ENCODE measurements around the gene POU2AF1. TPM values are rescaled to one million over a fixed set of nuclear protein-coding genes. Genes with fewer than 3 reads are reported as not detected.
A peak's percentile ranks its signal among the peaks of the same experiment; 100 is the strongest.

Gene POU2AF1
- total and polyA plus RNA-seq, 2 of the 13 experiments (the other 11 are each of a cell fraction or from before 2014, with no cell fraction given): 1.9 to 3.6 TPM

DNA sequence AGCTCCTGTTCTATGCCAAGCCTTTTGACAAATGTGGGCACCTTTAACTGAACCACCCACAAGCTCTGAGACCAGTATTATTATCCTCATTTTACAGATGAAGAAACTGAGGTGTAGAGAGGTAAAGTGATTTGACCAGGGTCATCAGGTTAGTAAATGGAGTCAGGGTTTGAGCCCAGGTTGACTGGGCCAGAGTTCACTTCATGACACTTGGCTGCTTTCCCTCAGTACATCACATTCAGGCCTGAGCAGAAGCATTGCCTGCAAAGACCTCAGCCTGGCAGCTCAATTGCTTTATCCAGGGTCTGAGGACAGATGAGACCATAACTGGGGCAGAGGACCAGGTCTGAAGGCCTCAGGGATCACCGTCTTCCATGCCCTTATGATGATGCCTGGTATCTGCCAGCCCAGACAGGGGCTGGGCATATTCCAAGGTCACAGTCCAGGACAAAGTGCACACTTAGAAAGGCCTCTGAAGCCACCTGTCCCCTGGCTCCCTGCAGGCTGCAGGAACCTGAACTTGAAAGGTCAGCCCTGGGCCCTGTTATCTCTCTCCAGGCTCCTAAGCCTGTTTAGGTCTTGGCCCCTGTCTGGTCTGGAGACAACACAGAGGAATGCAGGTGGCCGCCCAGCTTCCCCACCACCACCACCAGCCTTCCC is 48.7 kb downstream of the POU2AF1 start (continued):
- 0 out of 2 replicates have a peak, but pooled peaks have one; percentile 32 for TF ChIP-seq RERE (CRISPR knock-in tag; IDR thresholded peaks at IDR 0.05; ENCODE audit: low read depth)
- TF ChIP-seq ZNF326 (CRISPR knock-in tag; IDR thresholded peaks at IDR 0.05; ENCODE audit: borderline replicate concordance): no peak

- Histone ChIP-seq H3K4me3 (replicated peaks in 1 of 3; ENCODE audit: insufficient read depth in 1 of 3, low read depth in 2 of 3, low read length in 3 of 3) (no peak overlapping the region), H3K27me3 (ENCODE audit: control insufficient read depth in 1 of 2, insufficient read depth in 2 of 2, low read length in 2 of 2) (no peaks in the 10 kb centered on the region), H4K20me1 (ENCODE audit: insufficient read depth, low read length) (no peaks in the 10 kb centered on the region), H3K36me3 (replicated peaks in 1 of 2; ENCODE audit: control insufficient read depth in 1 of 2, insufficient read depth in 2 of 2, low read length in 2 of 2) (no peaks in the 10 kb centered on the region), H3K4me2 (ENCODE audit: low read depth, low read length) (no peak overlapping the region), H3K79me2 (ENCODE audit: insufficient read depth, low read length) (no peaks in the 10 kb centered on the region), H3K9ac (ENCODE audit: insufficient read depth, low read depth, low read length) (no peak overlapping the region), H2AFZ (ENCODE audit: low read length) (no peak overlapping the region), H3K4me1 (ENCODE audit: insufficient read depth, low read length) (peaks cover 77% of the 10 kb centered on the region), H3K9me3 (ENCODE audit: low read length) (no peaks in the 10 kb centered on the region), H3K27ac (ENCODE audit: extremely low read length, insufficient read depth, low read length) (no peak overlapping the region)
- intact Hi-C loops (cut with micrococcal nuclease; ENCODE audit: unreplicated experiment) (no loop called here), in situ Hi-C loops (cut with HindIII; ENCODE audit: extremely low pct_ligation_motif_present, low pct_unique_long_range_greater_than_20kb) (no loop called here)
- no TSS peak for BruUV-seq (replicated peaks)
- 94% methylated on average over 7 of the region's 7 CpGs for WGBS (ENCODE audit: low lambda C conversion rate)
- POLR2A ChIA-PET: interaction anchor here (2.1 to 8.2 kb wide), 2 partner anchors 9 to 31 kb away, joined by 11 to 197 read pairs; no protein-coding TSS in a partner anchor
- FAIRE-seq (no peak), ATAC-seq (no peak), DNase-seq (ENCODE audit: low spot score) (no peak)
- CTCF ChIA-PET (ENCODE audit: low intra/inter-chr PET ratio, low total read pairs): no interaction called here
- no peak for TF ChIP-seq ZNF205 (CRISPR knock-in tag; IDR thresholded peaks at IDR 0.05)
- TF ChIP-seq NR2F6 (IDR thresholded peaks at IDR 0.05): no peak
- no peak for TF ChIP-seq NR2F6 (CRISPR knock-in tag; IDR thresholded peaks at IDR 0.05)
- TF ChIP-seq, protein P1, sequence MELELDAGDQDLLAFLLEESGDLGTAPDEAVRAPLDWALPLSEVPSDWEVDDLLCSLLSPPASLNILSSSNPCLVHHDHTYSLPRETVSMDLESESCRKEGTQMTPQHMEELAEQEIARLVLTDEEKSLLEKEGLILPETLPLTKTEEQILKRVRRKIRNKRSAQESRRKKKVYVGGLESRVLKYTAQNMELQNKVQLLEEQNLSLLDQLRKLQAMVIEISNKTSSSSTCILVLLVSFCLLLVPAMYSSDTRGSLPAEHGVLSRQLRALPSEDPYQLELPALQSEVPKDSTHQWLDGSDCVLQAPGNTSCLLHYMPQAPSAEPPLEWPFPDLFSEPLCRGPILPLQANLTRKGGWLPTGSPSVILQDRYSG (CRISPR knock-in tag; IDR thresholded peaks at IDR 0.05): no peak
- TF ChIP-seq NR2F1 (CRISPR knock-in tag; IDR thresholded peaks at IDR 0.05): no peak
- no peak for TF ChIP-seq MBNL3 (CRISPR knock-in tag; conservative IDR thresholded peaks at IDR 0.05)
- TF ChIP-seq ZNF10 (CRISPR knock-in tag; IDR thresholded peaks at IDR 0.05; ENCODE audit: borderline replicate concordance, low read depth): no peak
- TF ChIP-seq SMARCE1 (IDR thresholded peaks at IDR 0.05; ENCODE audit: borderline replicate concordance): no peak
- TF ChIP-seq ZNF12 (CRISPR knock-in tag; IDR thresholded peaks at IDR 0.05): no peak
- TF ChIP-seq SSRP1 (CRISPR knock-in tag; IDR thresholded peaks at IDR 0.05): no peak
- no peak for TF ChIP-seq ZFP36L2 (CRISPR knock-in tag; IDR thresholded peaks at IDR 0.05)
- TF ChIP-seq ZNF333 (CRISPR knock-in tag; IDR thresholded peaks at IDR 0.05; ENCODE audit: borderline replicate concordance): no peak
- TF ChIP-seq ZNF703 (CRISPR knock-in tag; IDR thresholded peaks at IDR 0.05; ENCODE audit: borderline replicate concordance): no peak
- no peak for TF ChIP-seq NR2F2 (IDR thresholded peaks at IDR 0.05; ENCODE audit: borderline replicate concordance, low read depth)
- TF ChIP-seq PHF5A (CRISPR knock-in tag; IDR thresholded peaks at IDR 0.05; ENCODE audit: low read depth, unreplicated experiment): no peak
These were observed 49.5 kb downstream of the POU2AF1 start for GRCh38 chr11:111329306-111330204.
